Liver (tissue), 9 donors: ENCODE results near the gene GSTO2. TPM values are rescaled to one million over a fixed set of nuclear protein-coding genes. Genes with fewer than 3 reads are reported as not detected.
A peak's percentile ranks its signal among the peaks of the same experiment; 100 is the strongest.

Experiments used
- DNase-seq: peaks from one replicate; pipeline ENCODE4 v3.0.0-alpha.2; 2017; ENCODE audit warnings: low spot score
- H3K27ac ChIP-seq, 2 donors: one replicate each; pipeline ENCODE4 v1.7.0; 2013; ENCODE audit warnings: inconsistent platforms in 2 of 2, low read length in 2 of 2, control low read depth in 1 of 2, low read depth in 1 of 2, mild to moderate bottlenecking in 1 of 2
- H3K27me3 ChIP-seq, 4 donors: one replicate each; pipeline versions ENCODE4 v1.6.1 to v1.7.0; 2013; ENCODE audit warnings: low read length in 3 of 4, inconsistent platforms in 1 of 4, mild to moderate bottlenecking in 1 of 4, moderate library complexity in 1 of 4; ENCODE audit not compliant: control insufficient read depth in 4 of 4, insufficient read depth in 4 of 4
- H3K36me3 ChIP-seq, 4 donors: one replicate each; pipeline versions ENCODE4 v1.6.1 to v1.7.0; 2013; ENCODE audit warnings: low read length in 3 of 4, mild to moderate bottlenecking in 3 of 4, low read depth in 1 of 4, moderate library complexity in 1 of 4; ENCODE audit not compliant: control insufficient read depth in 4 of 4, insufficient read depth in 3 of 4
- H3K4me1 ChIP-seq, 4 donors: one replicate each; pipeline versions ENCODE4 v1.6.1 to v1.7.0; 2013; ENCODE audit warnings: low read length in 3 of 4, mild to moderate bottlenecking in 3 of 4, moderate library complexity in 1 of 4; ENCODE audit not compliant: control insufficient read depth in 4 of 4, insufficient read depth in 4 of 4
- H3K4me3 ChIP-seq, 3 donors: one replicate each; pipeline versions ENCODE4 v1.6.1 to v1.7.0; 2013; ENCODE audit warnings: low read length in 3 of 3, control low read depth in 1 of 3, low read depth in 1 of 3, mild to moderate bottlenecking in 1 of 3
- H3K9ac ChIP-seq, 2 donors: one replicate each; pipeline ENCODE4 v1.7.0; 2013; ENCODE audit warnings: low read length in 2 of 2, mild to moderate bottlenecking in 2 of 2, moderate library complexity in 2 of 2, control low read depth in 1 of 2, low read depth in 1 of 2
- H3K9me3 ChIP-seq, 4 donors: one replicate each; pipeline versions ENCODE4 v1.6.1 to v1.7.0; 2013; ENCODE audit warnings: low read length in 3 of 4; ENCODE audit not compliant: control insufficient read depth in 4 of 4
- EGR1 ChIP-seq, 2 donors: IDR thresholded peaks; 2 replicates each; pipeline ENCODE4 v1.6.1; 2016 to 2018; ENCODE audit warnings: antibody characterized with exemption in 2 of 2, low read depth in 2 of 2
- FOXA1 ChIP-seq: IDR thresholded peaks from 2 replicates; pipeline ENCODE4 v1.6.1; 2016; ENCODE audit warnings: antibody characterized with exemption
- FOXA2 ChIP-seq: IDR thresholded peaks from 2 replicates; pipeline ENCODE4 v1.6.1; 2016; ENCODE audit warnings: antibody characterized with exemption
- GABPA ChIP-seq, 2 donors: IDR thresholded peaks in 1 of 2; conservative IDR thresholded peaks in 1 of 2; 2 replicates each; pipeline ENCODE4 v1.6.1; 2016; ENCODE audit warnings: antibody characterized with exemption in 2 of 2, mild to moderate bottlenecking in 1 of 2, moderate library complexity in 1 of 2
- HNF4A ChIP-seq, 2 donors: conservative IDR thresholded peaks; 2 replicates each; pipeline ENCODE4 v1.6.1; 2016; ENCODE audit warnings: antibody characterized with exemption in 2 of 2, mild to moderate bottlenecking in 2 of 2
- HNF4G ChIP-seq: IDR thresholded peaks from 2 replicates; pipeline ENCODE4 v1.6.1; 2016; ENCODE audit warnings: antibody characterized with exemption
- JUND ChIP-seq, 2 donors: IDR thresholded peaks; 2 replicates each; pipeline ENCODE4 v1.6.1; 2016; ENCODE audit warnings: antibody characterized with exemption in 2 of 2
- NR2F2 ChIP-seq: IDR thresholded peaks from 2 replicates; pipeline ENCODE4 v1.6.1; 2016; ENCODE audit warnings: antibody characterized with exemption
- RAD21 ChIP-seq, 2 donors: IDR thresholded peaks; 2 replicates each; pipeline ENCODE4 v1.6.1; 2016; ENCODE audit warnings: antibody characterized with exemption in 2 of 2, mild to moderate bottlenecking in 2 of 2
- RXRA ChIP-seq, 2 donors: IDR thresholded peaks; 2 replicates each; pipeline ENCODE4 v1.6.1; 2017 to 2018; ENCODE audit warnings: antibody characterized with exemption in 2 of 2, mild to moderate bottlenecking in 1 of 2
- SP1 ChIP-seq: IDR thresholded peaks from 2 replicates; pipeline ENCODE4 v1.6.1; 2018; ENCODE audit warnings: antibody characterized with exemption, mild to moderate bottlenecking
- TAF1 ChIP-seq: conservative IDR thresholded peaks from 2 replicates; pipeline ENCODE4 v1.6.1; 2016; ENCODE audit warnings: antibody characterized with exemption, mild to moderate bottlenecking
- YY1 ChIP-seq: IDR thresholded peaks from 2 replicates; pipeline ENCODE4 v1.6.1; 2016; ENCODE audit warnings: antibody characterized with exemption, mild to moderate bottlenecking
- WGBS: extraction: QIAGEN DNeasy Blood & Tissue Kit; methylation state at CpG from one replicate; pipeline ENCODE4 v1.1.7; 2013; 5-methylcytosine and 5-hydroxymethylcytosine counted together
- polyA plus RNA-seq, 2 donors: library from polyadenylated mRNA; stranded (reverse) in 1 of 2; unstranded in 1 of 2; fragments of 200-250 nt in 1 of 2; fragments of >200 nt in 1 of 2; fragmentation: Nextera tagmentation in 1 of 2; extraction: Ambion mirVana in 1 of 2; gene quantifications; one replicate each; pipeline versions ENCODE4 v1.2.1 to v1.2.3, GENCODE V29; 2013 to 2015
- total RNA-seq, 2 donors: library from RNA; depleted of rRNA; stranded (reverse); fragments of >200 nt; gene quantifications; one replicate each; pipeline ENCODE4 v1.2.3, GENCODE V29; 2014
- TF ChIP-seq, protein P1 (sequence below): IDR thresholded peaks from 2 replicates; pipeline ENCODE4 v1.6.1; 2016; ENCODE audit warnings: antibody characterized with exemption, mild to moderate bottlenecking
- TF ChIP-seq, protein P2 (sequence below): IDR thresholded peaks from 2 replicates; pipeline ENCODE4 v1.6.1; 2016; ENCODE audit warnings: antibody characterized with exemption
- TF ChIP-seq, protein P3 (sequence below): IDR thresholded peaks from 2 replicates; pipeline ENCODE4 v1.6.1; 2016; ENCODE audit warnings: antibody characterized with exemption
- TF ChIP-seq, protein P4 (sequence below): IDR thresholded peaks from 2 replicates; pipeline ENCODE4 v1.6.1; 2016; ENCODE audit warnings: antibody characterized with exemption
- TF ChIP-seq, protein P5 (sequence below): fragments of 150-350 bp; IDR thresholded peaks from 2 replicates; pipeline ENCODE4 v1.5.1; 2017; ENCODE audit warnings: improper control_type of control experiment, low read depth, low read length; ENCODE audit not compliant: missing input control
- donor health status: healthy.
- donor health status: healthy.
- donor health status: healthy.
- donor health status: healthy.
- donor health status: healthy.

GSTO2 gene
- total and polyA plus RNA-seq, 4 donors = 1.0 to 4.6 (median 1.7) TPM

DNA sequence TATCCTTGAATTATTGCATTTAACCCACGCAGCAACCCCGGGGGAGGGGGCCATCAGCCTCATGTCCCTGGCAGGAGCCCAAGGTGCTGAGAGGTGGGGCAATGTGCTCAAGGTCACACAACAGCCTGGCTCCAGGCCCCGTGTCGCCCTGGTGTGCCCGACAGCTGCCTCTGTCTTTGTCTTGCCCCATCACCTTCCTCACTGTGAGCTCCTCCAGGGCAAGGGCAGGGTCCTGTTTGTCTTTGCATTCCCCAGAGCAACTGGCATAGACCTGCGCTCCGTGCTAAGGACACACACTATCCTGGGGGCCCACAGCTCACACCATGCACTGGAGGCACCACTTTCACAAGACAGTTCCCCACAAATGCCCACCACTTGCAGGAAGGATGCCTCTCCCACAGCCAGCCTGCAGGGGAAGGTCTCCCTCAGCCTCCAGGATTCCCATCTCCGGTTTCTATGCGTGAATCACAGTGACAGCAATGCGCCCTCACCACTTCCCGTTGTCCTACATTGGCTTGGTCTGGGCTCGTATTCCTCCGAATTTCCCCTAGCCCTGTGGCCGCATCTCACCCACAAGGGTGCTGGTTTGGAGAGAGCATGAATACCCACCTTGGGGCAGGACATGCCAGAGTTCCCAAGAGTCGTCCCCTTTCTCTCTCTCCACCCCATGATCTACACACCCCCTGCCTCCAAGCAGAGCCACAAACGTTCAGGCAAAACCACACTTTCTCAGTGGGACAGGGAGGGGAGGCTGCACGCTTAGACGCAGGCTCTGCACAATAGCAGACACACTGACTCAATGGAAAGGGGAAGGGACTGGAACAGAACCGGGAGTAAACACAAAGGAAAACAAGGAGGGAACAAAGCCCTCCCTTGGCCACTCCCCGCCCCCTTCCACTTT is 59.0 kb downstream of the GSTO2 start:
- Histone ChIP-seq H3K36me3 (no peaks in the 10 kb centered on the region), H3K27ac (peak overlapping the region; percentile 32 to 69), H3K9me3 (no peaks in the 10 kb centered on the region), H3K4me3 (no peak overlapping the region), H3K4me1 (peaks cover 2 to 26% (median 13%) of the 10 kb centered on the region in 4 donors), H3K9ac (no peak overlapping the region), H3K27me3 (no peaks in the 10 kb centered on the region)
- DNase-seq = no peak
- TF ChIP-seq FOXA1 (no peak), RXRA (IDR thresholded peaks at IDR 0.05) (no peak), JUND (IDR thresholded peaks at IDR 0.05) (no peak), NR2F2 (no peak), HNF4G (no peak), YY1 (no peak), HNF4A (conservative IDR thresholded peaks at IDR 0.05) (no peak), GABPA (IDR thresholded peaks at IDR 0.05 in 1 of 2, conservative IDR thresholded peaks at IDR 0.05 in 1 of 2) (no peak)
- TF ChIP-seq, protein P1, sequence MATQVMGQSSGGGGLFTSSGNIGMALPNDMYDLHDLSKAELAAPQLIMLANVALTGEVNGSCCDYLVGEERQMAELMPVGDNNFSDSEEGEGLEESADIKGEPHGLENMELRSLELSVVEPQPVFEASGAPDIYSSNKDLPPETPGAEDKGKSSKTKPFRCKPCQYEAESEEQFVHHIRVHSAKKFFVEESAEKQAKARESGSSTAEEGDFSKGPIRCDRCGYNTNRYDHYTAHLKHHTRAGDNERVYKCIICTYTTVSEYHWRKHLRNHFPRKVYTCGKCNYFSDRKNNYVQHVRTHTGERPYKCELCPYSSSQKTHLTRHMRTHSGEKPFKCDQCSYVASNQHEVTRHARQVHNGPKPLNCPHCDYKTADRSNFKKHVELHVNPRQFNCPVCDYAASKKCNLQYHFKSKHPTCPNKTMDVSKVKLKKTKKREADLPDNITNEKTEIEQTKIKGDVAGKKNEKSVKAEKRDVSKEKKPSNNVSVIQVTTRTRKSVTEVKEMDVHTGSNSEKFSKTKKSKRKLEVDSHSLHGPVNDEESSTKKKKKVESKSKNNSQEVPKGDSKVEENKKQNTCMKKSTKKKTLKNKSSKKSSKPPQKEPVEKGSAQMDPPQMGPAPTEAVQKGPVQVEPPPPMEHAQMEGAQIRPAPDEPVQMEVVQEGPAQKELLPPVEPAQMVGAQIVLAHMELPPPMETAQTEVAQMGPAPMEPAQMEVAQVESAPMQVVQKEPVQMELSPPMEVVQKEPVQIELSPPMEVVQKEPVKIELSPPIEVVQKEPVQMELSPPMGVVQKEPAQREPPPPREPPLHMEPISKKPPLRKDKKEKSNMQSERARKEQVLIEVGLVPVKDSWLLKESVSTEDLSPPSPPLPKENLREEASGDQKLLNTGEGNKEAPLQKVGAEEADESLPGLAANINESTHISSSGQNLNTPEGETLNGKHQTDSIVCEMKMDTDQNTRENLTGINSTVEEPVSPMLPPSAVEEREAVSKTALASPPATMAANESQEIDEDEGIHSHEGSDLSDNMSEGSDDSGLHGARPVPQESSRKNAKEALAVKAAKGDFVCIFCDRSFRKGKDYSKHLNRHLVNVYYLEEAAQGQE = no peak
- TF ChIP-seq, protein P2, sequence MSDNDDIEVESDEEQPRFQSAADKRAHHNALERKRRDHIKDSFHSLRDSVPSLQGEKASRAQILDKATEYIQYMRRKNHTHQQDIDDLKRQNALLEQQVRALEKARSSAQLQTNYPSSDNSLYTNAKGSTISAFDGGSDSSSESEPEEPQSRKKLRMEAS = no peak
- TF ChIP-seq, protein P3, sequence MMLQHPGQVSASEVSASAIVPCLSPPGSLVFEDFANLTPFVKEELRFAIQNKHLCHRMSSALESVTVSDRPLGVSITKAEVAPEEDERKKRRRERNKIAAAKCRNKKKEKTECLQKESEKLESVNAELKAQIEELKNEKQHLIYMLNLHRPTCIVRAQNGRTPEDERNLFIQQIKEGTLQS = no peak
- 59% methylated on average over 20 of the region's 20 CpGs for WGBS

DNA sequence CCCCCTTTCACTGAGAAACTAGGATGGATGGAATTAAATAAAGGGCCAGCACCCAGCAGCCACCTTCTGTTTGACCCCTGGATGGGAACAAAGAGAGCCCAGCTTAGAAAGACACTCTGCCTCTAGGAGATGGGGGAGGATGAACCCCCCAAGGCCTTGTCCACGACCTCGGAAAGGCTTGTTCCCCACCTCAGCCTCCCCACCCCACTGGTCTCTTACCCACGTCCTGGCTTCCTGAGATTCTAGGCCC is 59.6 kb downstream of the GSTO2 start:
- H3K27me3 ChIP-seq = no peaks in the 10 kb centered on the region
- WGBS = 63% methylated on average over 3 of the region's 3 CpGs
- DNase-seq = no peak
- TF ChIP-seq SP1 (no peak), NR2F2 (no peak), EGR1 (IDR thresholded peaks at IDR 0.05; ENCODE audit: low read depth in 2 of 2) (no peak), RAD21 (IDR thresholded peaks at IDR 0.05) (no peak), FOXA1 (no peak), TAF1 (no peak), HNF4G (no peak), HNF4A (conservative IDR thresholded peaks at IDR 0.05) (no peak), YY1 (no peak), RXRA (IDR thresholded peaks at IDR 0.05) (no peak), FOXA2 (no peak), GABPA (IDR thresholded peaks at IDR 0.05 in 1 of 2, conservative IDR thresholded peaks at IDR 0.05 in 1 of 2) (no peak), JUND (IDR thresholded peaks at IDR 0.05) (no peak)
- TF ChIP-seq, protein P1 = no peak
- TF ChIP-seq, protein P4, sequence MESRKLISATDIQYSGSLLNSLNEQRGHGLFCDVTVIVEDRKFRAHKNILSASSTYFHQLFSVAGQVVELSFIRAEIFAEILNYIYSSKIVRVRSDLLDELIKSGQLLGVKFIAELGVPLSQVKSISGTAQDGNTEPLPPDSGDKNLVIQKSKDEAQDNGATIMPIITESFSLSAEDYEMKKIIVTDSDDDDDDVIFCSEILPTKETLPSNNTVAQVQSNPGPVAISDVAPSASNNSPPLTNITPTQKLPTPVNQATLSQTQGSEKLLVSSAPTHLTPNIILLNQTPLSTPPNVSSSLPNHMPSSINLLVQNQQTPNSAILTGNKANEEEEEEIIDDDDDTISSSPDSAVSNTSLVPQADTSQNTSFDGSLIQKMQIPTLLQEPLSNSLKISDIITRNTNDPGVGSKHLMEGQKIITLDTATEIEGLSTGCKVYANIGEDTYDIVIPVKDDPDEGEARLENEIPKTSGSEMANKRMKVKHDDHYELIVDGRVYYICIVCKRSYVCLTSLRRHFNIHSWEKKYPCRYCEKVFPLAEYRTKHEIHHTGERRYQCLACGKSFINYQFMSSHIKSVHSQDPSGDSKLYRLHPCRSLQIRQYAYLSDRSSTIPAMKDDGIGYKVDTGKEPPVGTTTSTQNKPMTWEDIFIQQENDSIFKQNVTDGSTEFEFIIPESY = no peak
- TF ChIP-seq, protein P5, sequence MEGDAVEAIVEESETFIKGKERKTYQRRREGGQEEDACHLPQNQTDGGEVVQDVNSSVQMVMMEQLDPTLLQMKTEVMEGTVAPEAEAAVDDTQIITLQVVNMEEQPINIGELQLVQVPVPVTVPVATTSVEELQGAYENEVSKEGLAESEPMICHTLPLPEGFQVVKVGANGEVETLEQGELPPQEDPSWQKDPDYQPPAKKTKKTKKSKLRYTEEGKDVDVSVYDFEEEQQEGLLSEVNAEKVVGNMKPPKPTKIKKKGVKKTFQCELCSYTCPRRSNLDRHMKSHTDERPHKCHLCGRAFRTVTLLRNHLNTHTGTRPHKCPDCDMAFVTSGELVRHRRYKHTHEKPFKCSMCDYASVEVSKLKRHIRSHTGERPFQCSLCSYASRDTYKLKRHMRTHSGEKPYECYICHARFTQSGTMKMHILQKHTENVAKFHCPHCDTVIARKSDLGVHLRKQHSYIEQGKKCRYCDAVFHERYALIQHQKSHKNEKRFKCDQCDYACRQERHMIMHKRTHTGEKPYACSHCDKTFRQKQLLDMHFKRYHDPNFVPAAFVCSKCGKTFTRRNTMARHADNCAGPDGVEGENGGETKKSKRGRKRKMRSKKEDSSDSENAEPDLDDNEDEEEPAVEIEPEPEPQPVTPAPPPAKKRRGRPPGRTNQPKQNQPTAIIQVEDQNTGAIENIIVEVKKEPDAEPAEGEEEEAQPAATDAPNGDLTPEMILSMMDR = no peak
- TF ChIP-seq, protein P3 = no peak
- TF ChIP-seq, protein P2 = no peak
- H3K4me3 ChIP-seq = no peak overlapping the region
- no peaks in the 10 kb centered on the region for H3K36me3 ChIP-seq
- H3K4me1 ChIP-seq = peaks cover 2 to 26% (median 13%) of the 10 kb centered on the region in 4 donors
- H3K9ac ChIP-seq = no peak overlapping the region
- H3K27ac ChIP-seq = peak overlapping the region; percentile 23 to 69
- H3K9me3 ChIP-seq = no peaks in the 10 kb centered on the region
